ENCODE data around the gene CELSR1.

CELSR1 gene

DNA sequence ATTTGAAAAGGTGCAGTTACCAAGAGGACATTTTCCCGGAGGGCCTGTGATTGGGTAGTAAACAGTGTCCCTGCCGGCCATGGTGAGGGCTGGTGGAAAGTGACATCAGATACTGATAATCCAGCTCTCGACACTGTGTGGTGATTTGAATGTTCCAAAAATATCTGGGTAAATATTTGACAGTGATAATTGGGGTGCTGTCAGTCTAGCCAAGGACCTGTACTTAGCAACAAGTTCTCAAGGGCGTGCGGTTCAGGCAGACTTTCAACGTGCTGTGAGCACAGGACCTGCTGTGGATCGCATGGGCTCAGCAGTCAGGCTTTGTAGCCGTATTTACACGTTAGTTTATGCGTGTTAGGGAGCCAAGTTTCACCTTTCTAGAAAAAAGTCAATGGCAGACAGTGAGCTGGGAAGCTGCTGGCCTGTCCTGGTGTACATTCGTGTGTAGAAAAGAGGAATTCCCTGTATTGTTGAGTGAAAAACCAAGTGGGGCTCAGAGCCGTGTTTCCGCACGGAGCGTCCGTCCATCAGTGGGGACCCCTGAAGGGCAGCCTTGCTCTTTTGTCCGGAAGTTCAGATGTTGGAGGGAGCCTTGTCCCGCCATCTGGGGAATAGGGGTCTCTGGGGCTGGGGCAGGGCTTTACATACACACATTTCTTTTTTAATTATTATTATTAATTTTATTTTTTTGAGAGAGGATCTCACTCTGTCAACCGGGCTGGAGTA lies 190.6 kb downstream of the CELSR1 start:
- DNase-seq: no peak

DNA sequence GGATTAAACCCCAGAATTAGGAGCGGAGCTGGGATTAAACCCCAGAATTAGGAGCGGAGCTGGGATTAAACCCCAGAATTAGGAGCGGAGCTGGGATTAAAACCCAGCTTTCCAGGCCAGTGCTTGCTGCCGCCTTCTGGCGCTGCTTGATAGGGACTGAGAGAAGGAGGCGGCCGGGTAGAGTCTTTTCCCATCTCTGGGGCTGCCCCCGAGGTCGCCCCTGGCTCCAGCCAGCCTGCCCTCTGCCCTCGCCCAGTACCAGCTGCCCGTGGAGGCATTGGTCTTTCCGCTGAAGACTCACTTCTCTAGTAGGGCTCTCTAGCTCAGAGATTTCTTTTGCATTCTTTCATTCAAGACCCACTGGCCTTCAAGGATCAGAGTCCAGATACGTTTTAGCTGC lies 196.7 kb downstream of the CELSR1 start:
- DNase-seq: no peak

DNA sequence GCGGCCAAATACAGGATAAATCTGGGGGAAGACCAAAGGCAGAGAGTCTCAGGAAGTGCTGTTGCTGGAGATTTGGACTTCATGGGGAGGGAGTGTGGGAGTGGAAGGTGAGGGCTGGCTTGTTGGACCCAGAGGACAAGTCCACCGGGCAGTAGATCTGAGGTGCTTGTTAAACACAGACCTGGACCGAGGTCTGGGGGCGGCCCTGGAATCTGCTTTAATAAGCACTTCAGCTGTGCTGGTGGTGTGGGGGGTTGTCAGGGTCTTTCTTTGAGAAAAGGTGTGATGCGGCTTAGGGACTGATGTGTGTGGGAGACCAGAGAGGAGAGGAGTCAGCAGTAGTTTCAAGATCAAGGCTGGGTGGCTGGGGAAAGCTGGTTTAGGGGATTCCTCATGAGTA lies 197.5 kb downstream of the CELSR1 start:
- DNase-seq: no peak

DNA sequence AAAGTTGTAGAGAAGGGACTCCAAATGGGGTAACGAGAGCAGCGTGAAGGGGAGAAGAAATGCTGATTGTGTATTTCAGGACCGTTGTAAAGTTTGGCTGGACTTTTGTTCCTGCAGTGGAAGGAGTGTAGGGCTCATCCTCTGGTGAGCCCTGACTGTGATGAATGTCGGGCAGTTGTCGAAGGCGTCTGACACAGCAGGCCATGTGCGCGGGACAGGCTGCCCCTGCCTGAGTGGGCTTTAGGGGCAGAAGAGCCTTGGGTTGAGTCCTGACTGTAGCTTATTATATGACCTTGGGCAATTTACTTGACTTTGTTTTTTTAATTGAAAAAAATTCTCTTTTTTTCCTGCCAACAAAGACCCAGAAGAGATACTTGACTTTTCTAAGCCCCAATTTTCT lies 198.8 kb downstream of the CELSR1 start:
- no peak for DNase-seq

DNA sequence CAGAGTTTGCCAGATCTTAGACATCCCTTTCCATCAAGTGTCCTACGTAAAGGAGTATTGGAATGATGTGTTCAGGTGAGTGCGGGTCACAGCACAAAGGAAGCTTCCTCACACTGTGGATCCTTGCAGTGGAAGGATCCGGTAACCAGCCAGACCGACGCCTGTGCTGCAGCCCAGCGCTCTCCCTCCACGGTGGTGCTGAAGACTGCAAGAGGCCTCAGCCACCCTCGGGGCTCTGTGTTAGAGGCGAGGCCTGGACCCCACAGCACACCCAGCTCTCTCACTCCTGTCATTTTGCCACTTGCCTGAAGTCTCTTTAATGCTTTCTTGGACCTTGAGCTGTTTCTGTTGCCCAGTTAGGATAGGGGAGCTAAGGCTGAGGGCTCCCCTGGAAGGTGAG lies 199.6 kb downstream of the CELSR1 start:
- DNase-seq: no peak

DNA sequence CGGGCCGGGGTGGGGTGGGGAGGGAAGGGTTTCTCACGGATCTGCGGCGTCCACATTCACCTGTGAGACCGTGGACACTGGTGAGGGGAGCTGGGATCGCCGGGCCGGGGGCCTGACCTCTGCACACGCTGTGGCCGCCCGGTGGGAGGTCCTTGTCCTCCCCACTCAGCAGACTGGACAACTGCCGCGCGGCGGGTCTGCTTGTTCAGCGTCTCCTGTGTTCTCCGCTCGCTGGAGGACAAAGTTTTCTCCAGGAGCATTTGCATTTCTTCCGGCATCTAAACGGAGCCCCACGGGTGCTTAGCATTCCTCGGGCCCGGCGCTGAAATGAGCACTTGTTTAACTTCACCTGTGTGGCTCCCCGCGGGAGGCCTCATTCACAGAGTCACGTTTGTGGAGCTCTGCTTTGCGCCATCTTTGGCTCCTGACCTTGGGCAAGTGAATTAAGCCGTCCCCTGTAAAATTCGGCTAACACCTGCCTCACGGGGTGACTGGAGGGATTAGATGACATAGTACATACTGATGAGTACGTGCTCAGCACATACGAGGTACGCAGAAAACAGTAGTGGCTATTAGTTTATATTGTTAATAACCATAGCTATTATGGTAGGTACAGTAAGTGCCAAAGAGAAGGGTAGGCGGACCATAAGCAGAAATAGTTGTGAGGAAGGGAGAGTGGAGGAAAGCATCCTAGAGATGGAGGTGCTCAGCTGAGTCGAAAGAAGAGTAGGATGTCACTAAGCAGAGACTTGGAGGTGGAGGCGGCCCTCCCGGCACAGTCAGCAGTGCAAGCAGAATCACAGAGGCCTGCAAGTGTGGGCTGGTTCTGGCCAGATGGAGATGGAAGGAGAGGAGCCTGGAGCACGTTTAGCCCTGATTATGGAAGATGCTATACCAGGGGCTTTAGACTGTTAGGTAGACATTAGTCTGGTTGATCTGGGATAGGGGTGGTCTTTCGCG lies 201.0 kb downstream of the CELSR1 start:
- DNase-seq: peak; percentile 68

DNA sequence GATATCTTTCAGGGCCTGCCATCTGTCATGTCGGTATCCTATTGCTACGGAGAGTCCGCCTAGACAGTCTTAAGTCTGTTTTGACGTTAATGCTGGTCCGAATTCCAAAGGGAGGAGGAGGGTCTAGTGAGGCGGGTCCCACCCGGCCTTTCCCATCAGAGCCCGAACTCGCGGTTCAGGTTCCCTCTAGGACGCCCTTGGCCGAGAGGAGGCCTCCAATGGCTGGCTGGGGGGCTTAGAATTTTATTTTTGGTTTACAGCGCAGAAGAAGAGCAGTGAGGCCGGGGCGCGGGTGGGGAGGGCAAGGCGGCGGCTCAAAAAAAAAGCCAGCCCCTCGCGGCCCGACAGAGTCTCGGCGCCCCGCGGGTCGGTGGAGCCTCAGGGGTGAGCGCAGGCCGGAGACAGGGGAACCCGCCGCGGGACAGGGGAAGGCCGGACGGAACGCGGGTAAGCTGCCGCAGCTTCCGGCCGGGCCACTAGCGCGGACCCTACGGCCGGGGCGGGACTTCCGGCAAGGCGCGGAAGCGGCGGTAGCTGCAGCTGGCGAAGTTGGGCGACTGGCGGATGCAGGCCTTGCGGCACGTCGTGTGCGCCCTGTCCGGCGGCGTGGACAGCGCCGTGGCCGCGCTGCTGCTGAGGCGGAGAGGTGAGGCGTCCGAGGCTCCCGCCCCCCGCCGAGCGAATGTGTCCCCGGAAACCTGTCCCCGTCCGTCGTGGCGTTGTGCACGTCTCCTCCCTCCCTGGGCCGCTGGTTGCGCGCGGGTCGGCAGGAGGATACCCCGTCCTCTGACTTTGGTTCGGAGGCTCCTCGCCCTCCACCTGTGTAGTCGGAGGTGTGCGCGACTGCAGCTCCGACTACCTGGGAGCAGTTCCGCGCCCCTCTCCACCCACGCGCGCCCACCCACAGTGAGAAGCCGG lies 202.0 kb downstream of the CELSR1 start, which contains the start of gene TRMU:
TSS of gene TRMU (plus strand) at position 514 of the 918 bp plus-strand sequence. CDS start at position 565, 51 bp downstream.
- peak; percentile 93 for DNase-seq

DNA sequence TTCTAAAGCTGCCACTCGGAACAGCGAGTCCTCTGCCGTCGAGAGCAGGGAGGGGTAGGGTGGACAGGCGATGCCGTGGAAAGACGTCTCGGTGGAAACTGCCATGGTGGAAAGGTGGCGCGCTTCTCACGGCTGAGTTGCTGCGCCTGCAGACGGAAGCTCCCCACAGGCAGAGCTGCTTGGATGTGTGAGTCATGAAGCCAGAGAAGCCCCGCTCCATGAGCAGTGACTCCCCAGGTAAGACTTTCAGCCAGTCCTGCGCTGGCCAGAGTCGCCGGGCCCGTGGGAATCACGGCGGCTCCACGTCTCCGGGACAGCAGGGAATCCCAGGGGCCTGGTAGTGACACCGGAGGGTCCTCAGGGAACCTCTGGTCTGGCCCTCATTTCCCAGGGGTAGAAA lies 205.9 kb downstream of the CELSR1 start:
- no peak for DNase-seq

DNA sequence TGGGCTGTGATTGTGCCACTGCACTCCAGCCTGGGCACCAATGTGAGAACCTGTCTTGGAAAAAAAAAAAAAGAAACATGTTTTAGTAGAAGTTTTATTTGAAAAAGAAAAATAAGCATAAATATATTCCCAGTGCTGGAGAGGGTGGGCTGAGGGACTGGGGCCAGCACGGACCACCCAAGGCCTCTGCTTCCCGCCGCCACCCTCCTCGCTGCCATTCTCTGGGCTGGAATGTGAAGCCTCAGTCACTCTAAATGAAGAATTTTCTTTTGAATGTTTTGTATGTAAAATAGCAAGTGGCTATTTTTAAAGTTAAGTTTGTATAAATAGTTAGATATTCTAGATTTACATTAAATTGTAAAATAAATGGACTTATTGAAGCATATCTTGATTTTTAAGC lies 207.0 kb downstream of the CELSR1 start:
- DNase-seq: no peak

DNA sequence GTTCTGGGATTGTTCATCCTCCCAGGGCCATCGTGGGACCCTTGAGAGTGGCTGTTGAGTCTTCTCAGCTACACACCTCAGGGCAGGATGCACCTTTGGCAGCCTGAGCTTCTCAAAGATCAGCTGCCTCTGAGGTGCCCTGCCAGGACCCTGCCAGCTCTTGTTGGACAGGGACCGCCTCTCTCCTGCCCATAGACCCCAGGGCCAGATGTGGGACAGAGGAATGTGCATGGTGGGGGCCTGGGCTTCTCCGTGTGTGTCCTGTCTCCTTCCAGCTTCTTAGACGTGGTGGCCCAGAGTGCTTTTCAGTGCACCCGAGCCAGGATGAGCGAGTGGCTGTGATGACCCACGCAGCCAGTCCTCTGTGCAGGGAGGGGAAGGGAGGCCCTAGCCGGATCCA lies 207.8 kb downstream of the CELSR1 start:
- no peak for DNase-seq

DNA sequence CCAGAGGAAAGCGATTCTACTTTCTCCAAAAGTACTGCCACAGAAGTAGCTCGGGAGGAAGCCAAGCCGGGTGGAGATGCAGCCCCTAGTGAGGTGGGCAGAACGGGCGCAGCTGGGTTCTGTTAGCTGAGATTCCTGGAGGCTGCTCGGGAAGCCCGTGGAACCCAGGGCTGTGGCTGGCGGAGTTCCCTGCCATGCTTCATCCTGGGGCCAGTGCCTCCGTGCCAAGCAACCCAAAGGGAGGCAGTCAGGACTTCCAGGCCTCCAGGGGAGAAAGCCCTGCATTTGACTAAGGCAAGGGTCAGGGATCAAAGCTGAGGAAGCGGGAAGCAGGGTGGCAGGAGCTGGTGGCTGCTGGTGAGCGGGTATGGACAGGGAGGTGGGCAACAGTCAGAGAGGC lies 208.6 kb downstream of the CELSR1 start:
- DNase-seq: no peak

DNA sequence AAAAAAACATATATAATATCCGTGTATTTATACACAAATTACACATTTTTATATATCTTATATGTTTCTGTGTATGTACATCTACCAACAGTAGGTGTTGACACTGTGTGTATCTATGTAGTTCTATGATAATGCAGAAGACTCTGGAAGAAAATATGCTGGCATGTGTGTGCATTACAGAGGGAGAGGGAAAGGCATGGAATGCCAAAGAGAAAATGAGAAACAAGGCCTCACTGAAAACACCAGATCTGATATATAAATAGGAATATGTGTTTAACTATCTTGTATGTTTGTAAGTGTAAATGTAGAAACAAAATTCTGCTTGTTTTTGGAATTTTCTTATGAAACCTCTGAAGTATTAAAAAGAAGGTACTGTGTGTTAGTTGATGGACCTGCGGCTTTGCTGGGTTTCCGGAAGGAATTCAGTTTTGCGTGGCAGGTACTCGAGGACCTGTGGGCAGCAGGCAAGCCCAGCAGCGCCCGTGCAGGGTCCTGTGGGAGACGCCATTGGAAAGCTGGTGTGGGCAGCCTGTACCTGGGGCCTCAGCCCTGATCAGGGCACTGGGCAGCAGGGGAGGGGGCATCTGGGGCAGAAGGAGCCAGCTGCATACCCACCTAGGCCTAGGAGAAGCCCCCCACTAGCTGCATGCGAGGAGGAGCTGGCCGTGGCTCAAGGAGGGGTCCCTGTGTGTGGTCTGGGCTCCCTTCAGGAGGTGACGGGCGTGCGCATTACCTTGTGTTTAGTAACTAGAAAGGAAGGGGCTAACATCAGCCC lies 209.5 kb downstream of the CELSR1 start:
- no peak for DNase-seq

DNA sequence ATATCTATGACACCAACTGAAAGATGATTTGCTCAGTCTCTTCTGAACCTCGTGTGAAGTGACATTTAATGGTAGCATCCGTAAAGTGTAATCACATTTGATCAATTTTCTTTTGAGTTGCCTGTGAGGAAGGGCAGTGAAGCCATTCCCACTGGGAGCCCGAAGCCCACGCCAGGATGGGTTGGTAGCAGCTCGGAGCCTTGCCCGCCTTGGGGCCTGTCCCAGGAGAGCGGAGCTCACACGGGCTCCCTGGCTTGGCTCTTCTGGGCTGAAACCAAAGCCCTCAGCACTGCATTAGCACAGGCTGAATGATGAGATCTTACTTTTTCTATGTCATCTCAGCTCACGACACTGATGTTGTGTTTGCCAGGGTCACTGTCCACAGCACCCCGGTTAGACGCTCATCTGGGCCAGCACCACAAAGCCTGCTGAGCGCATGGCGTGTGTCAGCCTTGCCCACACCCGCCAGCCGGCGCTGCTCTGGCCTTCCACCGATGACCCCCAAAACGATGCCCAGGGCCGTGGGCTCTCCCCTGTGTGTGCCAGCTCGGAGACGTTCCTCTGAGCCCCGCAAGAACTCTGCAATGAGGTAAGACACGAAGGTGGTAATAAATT lies 211.2 kb downstream of the CELSR1 start:
- DNase-seq: no peak

DNA sequence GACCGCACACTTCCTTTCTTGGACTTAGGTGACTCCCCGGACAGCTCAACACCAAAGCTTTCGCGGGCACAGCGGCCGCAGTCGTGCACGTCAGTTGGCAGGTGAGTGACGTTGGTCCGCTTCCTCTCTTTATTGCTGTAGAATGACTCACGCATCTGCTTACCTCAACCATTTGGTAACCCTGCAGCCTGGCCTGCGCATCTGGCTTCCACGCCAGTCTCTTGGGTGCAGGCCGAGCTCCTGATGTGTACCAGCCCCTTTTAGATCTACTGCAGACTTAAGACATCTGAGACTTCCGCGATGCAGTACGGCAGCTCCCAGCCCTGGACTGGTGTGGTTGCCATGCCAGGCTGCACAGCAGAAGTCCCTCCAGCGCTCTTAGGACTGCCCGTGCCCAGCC lies 214.3 kb downstream of the CELSR1 start:
- DNase-seq: no peak

DNA sequence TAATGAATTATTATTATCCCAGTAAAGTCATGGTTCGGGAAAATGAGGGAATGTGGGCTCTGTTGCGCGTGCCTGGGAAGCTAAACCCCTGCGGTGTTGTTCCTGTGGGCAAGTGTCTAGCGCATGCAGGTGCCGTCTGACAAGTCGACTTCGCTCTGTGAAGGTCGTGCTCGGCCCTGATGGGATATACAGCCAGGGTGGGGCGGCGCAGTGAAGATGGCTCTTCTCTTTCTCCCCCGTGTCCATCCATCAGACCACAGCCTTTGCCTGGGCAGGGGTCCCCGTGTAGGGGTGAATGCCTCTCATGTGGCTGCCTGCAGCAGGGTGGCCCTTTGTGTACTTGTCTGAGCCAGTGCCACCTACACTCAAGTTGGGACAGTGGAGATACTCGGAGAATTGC lies 214.7 kb downstream of the CELSR1 start:
- no peak for DNase-seq

DNA sequence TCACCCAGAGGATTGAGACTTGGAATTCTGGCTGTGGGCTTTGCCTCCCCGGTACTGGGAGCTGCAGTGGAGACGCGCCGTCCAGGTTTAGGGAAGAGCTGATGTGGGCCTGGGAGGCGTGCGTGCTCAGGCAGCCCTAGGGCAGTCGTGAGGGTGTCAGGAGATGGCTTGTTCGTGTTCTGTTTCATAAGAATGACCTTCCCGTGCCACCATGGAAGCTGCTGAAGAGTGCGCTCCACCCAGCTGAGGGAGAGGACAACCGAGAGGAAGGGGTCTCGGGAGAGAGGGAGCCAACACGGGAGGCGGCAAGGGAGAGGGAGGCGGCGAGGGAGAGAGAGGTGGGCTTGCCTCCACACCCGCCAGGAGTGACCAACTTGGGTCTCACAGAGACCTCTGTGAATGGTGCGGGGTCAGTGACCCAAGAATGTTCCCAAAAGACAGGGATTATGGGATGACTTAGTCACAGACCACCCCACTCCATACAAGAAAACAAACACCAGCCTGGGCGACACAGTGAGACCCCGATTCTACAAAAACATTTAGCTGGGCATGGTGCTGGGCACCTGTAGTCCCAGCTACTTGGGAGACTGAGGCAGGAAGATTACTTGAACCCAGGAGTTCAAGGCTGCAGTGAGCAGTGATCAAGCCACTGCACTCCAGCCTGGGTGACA lies 216.6 kb downstream of the CELSR1 start:
- DNase-seq: no peak

DNA sequence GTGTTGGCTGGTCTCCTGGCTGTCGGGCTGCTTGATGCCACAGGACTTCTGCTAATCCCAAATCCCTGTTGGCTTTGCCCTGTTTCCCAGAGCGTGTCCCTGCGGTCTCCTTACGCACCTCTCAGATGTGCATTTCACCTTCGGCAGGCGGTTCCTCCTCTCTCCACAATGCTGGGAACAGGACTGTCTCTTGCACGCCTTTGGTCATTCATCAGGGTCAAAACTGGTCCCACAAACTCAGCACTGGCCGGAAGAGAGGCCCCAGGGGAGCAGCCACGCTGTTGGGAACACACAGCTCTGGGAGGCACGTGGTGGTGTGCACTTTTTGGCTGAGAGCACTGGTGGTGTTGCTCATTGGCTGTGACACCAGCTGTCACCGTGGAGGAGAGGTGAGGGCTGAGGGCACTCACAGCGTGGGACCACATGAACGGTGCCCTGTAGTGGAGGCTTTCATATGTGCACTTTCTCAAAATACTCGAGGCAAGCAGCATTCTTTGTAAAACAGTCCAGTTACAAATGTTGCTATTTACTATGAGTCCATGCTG lies 217.2 kb downstream of the CELSR1 start:
- no peak for DNase-seq

DNA sequence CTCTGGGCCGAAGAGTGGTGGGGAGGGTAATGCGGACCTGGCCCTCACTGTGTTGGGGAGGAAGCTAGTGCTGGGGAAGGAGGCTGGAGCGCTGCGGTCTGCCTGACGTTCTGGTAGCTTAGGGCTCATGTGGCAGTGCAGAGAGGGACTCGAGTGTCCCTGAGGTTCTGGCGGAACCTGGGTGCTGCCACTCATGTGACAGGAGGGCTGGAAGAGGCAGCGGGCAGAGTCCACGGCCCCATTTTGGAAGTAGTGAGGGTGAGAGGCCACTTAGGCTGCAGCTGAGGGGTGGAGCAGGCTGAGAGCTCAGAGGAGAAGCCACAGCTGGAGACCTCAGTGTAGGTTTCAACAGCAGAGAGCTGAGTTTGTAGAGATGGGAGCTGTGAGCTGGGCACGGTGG lies 218.1 kb downstream of the CELSR1 start:
- DNase-seq: no peak

DNA sequence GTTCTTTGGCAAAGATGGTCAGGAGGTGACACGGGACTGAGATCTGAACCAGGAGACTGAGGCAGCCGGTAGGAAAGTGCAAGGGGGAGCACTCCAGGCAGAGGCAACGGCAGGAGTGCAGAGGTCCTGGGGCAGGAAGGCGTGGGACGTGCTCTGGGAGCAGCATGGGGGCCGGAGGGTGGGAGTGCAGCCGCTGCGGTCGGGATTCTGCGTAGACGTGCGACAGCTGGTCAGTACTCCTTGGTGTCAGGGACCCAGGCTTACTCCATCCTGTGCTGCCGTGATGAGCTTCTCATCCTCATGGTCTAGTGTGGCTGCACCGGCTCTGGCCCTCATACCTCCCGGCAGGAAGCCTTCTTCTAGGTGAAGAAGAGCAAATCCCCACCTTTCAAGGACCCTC lies 218.8 kb downstream of the CELSR1 start:
- DNase-seq: no peak

DNA sequence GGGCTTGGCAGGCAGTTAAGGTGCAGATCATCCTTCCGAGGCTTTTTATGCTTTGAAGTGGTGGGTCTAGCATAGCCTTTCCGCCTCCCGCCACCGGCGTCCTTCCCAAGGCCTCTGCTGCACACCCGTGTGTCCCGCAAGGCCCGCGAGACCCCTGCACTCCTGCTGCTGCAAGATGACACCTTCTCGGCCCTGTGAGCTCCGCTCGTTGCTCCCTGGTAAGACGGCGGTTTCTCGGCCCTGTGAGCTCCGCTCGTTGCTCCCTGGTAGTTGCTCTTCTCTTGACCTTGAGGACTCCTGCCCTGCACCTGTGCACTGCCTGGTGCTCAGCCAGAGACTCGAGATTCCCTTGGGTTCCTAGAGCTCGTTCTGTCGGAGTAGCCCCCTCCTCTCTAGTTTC lies 219.8 kb downstream of the CELSR1 start:
- no peak for DNase-seq

DNA sequence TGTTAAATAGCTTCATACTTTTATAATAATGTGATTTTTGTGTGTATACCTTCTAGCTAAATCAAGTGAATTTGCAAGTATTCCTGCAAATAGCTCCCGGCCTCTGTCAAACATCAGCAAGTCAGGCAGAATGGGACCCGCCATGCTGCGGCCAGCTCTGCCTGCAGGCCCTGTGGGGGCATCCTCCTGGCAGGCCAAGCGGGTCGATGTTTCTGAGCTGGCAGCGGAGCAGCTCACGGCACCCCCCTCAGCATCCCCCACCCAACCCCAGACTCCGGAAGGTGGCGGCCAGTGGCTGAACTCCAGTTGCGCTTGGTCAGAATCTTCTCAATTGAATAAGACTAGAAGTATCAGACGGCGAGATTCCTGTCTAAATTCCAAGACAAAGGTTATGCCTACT lies 221.4 kb downstream of the CELSR1 start:
- DNase-seq: no peak
